CD4-positive, alpha-beta T cell treated with Interleukin-6 at 100 ng/mL for 8 hours (primary cell): ENCODE results near the gene TMEM87A.

Source experiments
- DNase-seq: peaks from one replicate; pipeline ENCODE4 v3.0.0-alpha.2; 2020; ENCODE audit warnings: mixed read lengths, low spot score

The TMEM87A gene

GRCh38 chr15:42203891-42204290 lies 69.3 kb downstream of the TMEM87A start:
- no peak for DNase-seq

GRCh38 chr15:42202653-42203052 lies 70.6 kb downstream of the TMEM87A start:
- DNase-seq = no peak

DNA sequence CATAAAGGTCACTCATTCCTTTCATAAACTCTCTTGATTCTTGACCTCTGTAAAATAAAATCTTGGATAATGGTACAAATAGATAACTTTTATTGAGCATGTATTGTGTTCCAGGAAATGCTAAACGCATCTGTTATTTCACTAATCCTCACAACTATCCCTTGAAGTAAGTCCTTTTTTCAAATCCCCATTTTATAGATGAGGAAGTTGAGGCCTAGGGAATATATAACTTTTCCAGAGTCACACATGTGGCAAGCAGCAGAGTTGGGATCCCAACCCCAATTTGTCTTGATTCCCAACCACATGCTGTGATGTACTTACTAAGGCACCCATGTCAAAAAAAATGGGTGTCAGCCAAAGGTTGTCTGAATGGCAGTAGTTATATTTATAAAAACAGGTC lies 71.4 kb downstream of the TMEM87A start:
- no peak for DNase-seq

DNA sequence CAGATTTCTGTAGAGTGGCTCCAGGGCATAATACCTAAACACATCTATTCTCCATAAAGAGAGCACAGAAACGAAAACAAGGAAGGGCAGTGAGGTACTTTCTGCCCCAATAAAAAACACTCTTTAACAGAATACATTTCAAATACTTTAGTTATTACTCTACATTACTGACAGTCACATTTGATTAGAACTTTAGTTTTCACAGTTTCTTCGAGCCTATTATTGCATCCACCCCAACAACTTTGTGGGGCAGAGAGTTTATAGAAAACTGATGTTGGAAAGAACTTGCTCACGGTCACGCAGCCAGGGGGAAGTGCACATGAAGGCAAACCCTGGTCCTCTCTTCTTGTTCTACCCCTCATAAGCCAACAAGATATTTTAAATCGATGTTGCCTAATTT lies 74.1 kb downstream of the TMEM87A start:
- no peak for DNase-seq

GRCh38 chr15:42198516-42198915 lies 74.7 kb downstream of the TMEM87A start:
- DNase-seq = no peak

DNA sequence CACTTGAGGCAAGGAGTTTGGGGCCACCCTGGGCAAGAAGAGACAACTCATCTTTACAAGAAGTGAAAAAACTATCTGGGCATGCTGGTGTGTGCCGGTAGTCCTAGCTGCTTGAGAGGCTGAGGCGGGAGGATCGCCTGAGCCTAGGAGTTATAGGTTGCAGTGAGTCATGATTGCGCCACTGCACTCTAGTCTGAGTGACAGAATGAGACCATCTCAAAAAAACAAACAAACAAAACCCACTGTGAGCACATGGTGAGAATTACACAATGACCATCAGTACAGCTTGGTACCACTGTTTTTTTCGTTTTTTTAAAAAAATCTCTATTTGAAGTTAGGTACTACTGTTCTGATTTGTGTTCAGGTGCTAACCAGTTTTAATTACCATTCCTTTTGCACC lies 78.7 kb downstream of the TMEM87A start:
- DNase-seq = no peak

GRCh38 chr15:42193383-42193782 lies 79.8 kb downstream of the TMEM87A start:
- DNase-seq = no peak

GRCh38 chr15:42191610-42192346 lies 81.5 kb downstream of the TMEM87A start:
- DNase-seq = no peak

DNA sequence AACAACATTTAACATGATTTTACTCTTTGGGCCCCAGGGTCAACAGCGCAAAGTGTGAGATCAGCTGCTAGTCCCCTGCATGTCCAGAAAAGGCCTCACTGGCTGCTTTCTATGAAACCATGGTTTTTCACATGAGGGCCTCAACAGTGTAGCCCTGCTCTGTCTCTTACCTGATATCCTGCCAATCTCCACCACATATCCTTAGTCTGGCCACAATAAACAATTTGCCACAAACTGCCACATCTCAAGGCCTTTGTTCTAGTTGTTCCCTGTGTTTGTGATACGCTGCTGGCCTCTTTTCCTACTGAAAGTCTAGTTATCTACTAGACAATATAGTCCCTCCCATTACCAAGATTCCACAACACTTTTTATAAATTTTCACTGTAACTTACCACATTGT lies 82.9 kb downstream of the TMEM87A start:
- no peak for DNase-seq

DNA sequence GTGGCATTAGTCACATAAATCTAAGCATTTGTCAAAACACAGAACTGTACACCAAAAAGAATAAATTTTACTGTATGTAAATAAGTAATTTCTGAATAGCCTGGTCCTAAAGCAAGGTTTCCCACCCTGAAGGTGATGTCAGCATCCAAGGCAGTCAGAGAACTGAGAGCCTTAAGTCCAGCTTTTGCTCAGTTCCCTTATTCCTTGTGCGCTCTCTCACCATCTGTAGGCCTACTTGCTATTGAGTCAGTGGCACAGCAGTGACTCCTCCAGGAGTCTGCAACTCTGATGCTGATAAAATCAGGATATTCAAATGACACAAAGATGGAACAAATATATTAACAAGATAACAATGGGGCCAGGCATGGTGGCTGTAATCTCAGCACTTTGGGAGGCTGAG lies 87.4 kb downstream of the TMEM87A start:
- no peak for DNase-seq

GRCh38 chr15:42184736-42185135 lies 88.5 kb downstream of the TMEM87A start:
- DNase-seq = no peak

- no peak for DNase-seq
Observed at GRCh38 chr15:42184296-42184695, 88.9 kb downstream of the TMEM87A start.

DNA sequence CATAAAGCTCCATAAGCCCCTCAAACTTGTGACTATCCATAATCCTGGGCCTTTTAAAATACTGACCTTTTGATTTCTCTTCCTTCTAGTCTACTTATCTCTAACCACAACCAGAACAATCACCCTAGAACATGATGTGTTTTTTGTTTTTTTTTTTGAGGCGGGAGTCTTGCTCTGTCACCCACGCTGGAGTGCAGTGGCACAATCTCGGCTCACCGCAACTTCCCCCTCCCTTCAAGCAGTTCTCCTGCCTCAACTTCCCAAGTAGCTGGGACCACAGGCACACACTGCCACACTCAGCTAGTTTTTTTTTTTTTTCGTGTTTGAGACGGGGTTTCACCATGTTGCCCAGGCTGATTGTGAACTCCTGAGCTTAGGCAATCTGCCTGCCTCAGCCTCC lies 90.3 kb downstream of the TMEM87A start:
- DNase-seq = no peak

- no peak for DNase-seq
Observed at GRCh38 chr15:42182328-42182886, 90.8 kb downstream of the TMEM87A start.

DNA sequence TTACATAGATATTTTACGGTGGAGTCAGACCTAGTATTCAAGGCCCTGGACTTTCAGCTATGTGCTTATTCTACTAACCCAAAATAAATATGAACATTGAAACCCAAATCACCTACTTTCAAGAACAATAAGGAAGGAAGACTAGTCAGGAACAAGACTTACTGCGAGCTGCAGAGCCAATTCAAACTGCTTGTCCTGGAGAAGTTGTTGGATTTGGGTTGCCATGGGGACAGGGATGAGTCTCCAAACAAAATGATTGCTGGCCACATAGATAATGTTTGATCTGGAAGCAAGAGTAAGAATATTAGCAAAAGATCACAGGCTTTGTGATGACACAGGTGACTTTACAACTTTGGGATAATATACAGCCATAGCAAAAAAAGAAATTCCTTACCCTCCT lies 95.2 kb downstream of the TMEM87A start:
- DNase-seq = no peak

DNA sequence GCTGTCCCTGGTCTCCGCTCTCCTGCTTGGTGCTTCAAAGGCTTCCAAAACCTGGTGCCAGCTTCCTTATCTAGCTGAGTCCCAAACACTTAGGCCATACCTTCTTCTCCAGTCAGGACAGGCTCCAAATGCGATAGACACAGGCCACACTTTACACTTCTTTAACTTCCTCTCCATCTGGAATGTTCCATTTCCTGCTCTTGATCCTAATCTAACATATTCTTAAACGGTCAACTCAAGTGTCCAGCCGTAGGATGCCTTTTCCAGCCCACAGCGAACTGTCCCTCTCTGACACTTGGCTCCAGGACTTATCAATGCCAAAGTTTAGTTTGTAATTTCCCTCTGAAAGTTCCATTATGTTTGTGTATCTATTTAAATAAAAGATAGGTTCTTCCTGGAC lies 97.6 kb downstream of the TMEM87A start:
- DNase-seq = no peak

- no peak for DNase-seq
Observed at GRCh38 chr15:42172475-42172874, 100.8 kb downstream of the TMEM87A start.

- DNase-seq = no peak
Observed at GRCh38 chr15:42171795-42172194, 101.4 kb downstream of the TMEM87A start.

DNA sequence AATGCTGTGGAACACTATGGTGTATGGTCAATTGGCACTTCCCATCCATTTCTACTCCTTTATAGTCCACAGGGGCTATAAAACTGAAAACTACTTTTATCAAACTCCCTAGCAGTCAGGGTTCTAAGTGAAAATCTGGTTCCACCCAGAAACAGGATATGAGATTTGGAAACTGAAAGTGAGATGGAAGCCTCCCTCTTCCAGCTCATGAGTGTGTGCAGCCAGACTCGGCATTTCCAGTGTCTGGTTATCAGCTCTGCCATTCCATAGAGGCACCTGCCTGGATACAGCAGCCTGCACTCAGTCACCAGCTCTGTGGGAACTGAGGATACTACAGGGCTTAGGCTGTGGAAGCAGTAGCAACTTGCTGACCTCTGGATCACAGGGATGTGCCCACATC lies 102.1 kb downstream of the TMEM87A start:
- no peak for DNase-seq

- DNase-seq = no peak
Observed at GRCh38 chr15:42166225-42166940, 106.8 kb downstream of the TMEM87A start.

GRCh38 chr15:42165106-42165505 lies 108.1 kb downstream of the TMEM87A start:
- DNase-seq = no peak

GRCh38 chr15:42163947-42164550 lies 109.2 kb downstream of the TMEM87A start:
- no peak for DNase-seq

- no peak for DNase-seq
Observed at GRCh38 chr15:42163291-42163690, 109.9 kb downstream of the TMEM87A start.
